ENCODE data around the gene ELAVL1.

The ELAVL1 gene

GRCh38 chr19:8000298-8001038, 5.0 kb downstream of the ELAVL1 start:
- no peak overlapping the region for H3K27ac Mint-ChIP-seq
- ATAC-seq (no peak), DNase-seq (no peak)
- no peaks in the 10 kb centered on the region for H3K27me3 Mint-ChIP-seq
- H3K4me1 Mint-ChIP-seq: peaks cover 67% of the 10 kb centered on the region
- no peaks in the 10 kb centered on the region for H3K9me3 Mint-ChIP-seq
- no peak overlapping the region for H3K4me3 Mint-ChIP-seq
- H3K36me3 Mint-ChIP-seq (ENCODE audit: low read depth): peaks cover 29% of the 10 kb centered on the region

GRCh38 chr19:7999376-7999775, 6.1 kb downstream of the ELAVL1 start:
- Mint-ChIP-seq H3K27ac (no peak overlapping the region), H3K4me1 (peaks cover 70% of the 10 kb centered on the region), H3K27me3 (no peaks in the 10 kb centered on the region), H3K4me3 (no peak overlapping the region), H3K9me3 (no peaks in the 10 kb centered on the region), H3K36me3 (ENCODE audit: low read depth) (peaks cover 27% of the 10 kb centered on the region)
- DNase-seq (no peak), ATAC-seq (no peak)

GRCh38 chr19:7997809-7998480, 7.5 kb downstream of the ELAVL1 start:
- H3K4me1 Mint-ChIP-seq: peaks cover 64% of the 10 kb centered on the region
- no peaks in the 10 kb centered on the region for H3K9me3 Mint-ChIP-seq
- no peak for DNase-seq
- no peak overlapping the region for H3K4me3 Mint-ChIP-seq
- ATAC-seq: no peak
- no peak overlapping the region for H3K27ac Mint-ChIP-seq
- H3K36me3 Mint-ChIP-seq (ENCODE audit: low read depth): peaks cover 27% of the 10 kb centered on the region
- H3K27me3 Mint-ChIP-seq: no peaks in the 10 kb centered on the region

GRCh38 chr19:7996883-7997282, 8.6 kb downstream of the ELAVL1 start:
- no peak overlapping the region for H3K27ac Mint-ChIP-seq
- H3K36me3 Mint-ChIP-seq (ENCODE audit: low read depth): peaks cover 21% of the 10 kb centered on the region
- DNase-seq: no peak
- no peak for ATAC-seq
- no peaks in the 10 kb centered on the region for H3K27me3 Mint-ChIP-seq
- no peaks in the 10 kb centered on the region for H3K9me3 Mint-ChIP-seq
- H3K4me3 Mint-ChIP-seq: no peak overlapping the region
- H3K4me1 Mint-ChIP-seq: peaks cover 54% of the 10 kb centered on the region

- peaks cover 44% of the 10 kb centered on the region for H3K4me1 Mint-ChIP-seq
- no peaks in the 10 kb centered on the region for H3K27me3 Mint-ChIP-seq
- ATAC-seq (no peak), DNase-seq (no peak)
- no peaks in the 10 kb centered on the region for H3K9me3 Mint-ChIP-seq
- H3K36me3 Mint-ChIP-seq (ENCODE audit: low read depth): peaks cover 22% of the 10 kb centered on the region
- no peak overlapping the region for H3K4me3 Mint-ChIP-seq
- H3K27ac Mint-ChIP-seq: no peak overlapping the region
These were observed 9.7 kb downstream of the ELAVL1 start for GRCh38 chr19:7995810-7996158.

GRCh38 chr19:7994928-7995809, 10.3 kb downstream of the ELAVL1 start:
- DNase-seq (no peak), ATAC-seq (no peak)
- H3K9me3 Mint-ChIP-seq: no peaks in the 10 kb centered on the region
- peaks cover 21% of the 10 kb centered on the region for H3K36me3 Mint-ChIP-seq (ENCODE audit: low read depth)
- no peak overlapping the region for H3K27ac Mint-ChIP-seq
- H3K4me1 Mint-ChIP-seq: peaks cover 40% of the 10 kb centered on the region
- no peak overlapping the region for H3K4me3 Mint-ChIP-seq
- H3K27me3 Mint-ChIP-seq: no peaks in the 10 kb centered on the region

- H3K9me3 Mint-ChIP-seq: no peaks in the 10 kb centered on the region
- H3K36me3 Mint-ChIP-seq (ENCODE audit: low read depth): peaks cover 23% of the 10 kb centered on the region
- no peak for ATAC-seq
- no peaks in the 10 kb centered on the region for H3K27me3 Mint-ChIP-seq
- no peak for DNase-seq
- H3K4me1 Mint-ChIP-seq: peaks cover 35% of the 10 kb centered on the region
- H3K27ac Mint-ChIP-seq: no peak overlapping the region
- H3K4me3 Mint-ChIP-seq: no peak overlapping the region
These were observed 11.3 kb downstream of the ELAVL1 start for GRCh38 chr19:7994114-7994513.

- Mint-ChIP-seq H3K4me1 (peaks cover 33% of the 10 kb centered on the region), H3K36me3 (ENCODE audit: low read depth) (peaks cover 26% of the 10 kb centered on the region), H3K4me3 (no peak overlapping the region), H3K27me3 (no peaks in the 10 kb centered on the region), H3K9me3 (no peaks in the 10 kb centered on the region), H3K27ac (no peak overlapping the region)
- ATAC-seq (no peak), DNase-seq (no peak)
These were observed 11.9 kb downstream of the ELAVL1 start for GRCh38 chr19:7993560-7993959.

- DNase-seq: no peak
- H3K27ac Mint-ChIP-seq: no peak overlapping the region
- peaks cover 28% of the 10 kb centered on the region for H3K4me1 Mint-ChIP-seq
These were observed 12.9 kb downstream of the ELAVL1 start for GRCh38 chr19:7992575-7992974.

GRCh38 chr19:7989071-7989575, 16.3 kb downstream of the ELAVL1 start:
- ATAC-seq (no peak), DNase-seq (no peak)
- H3K4me3 Mint-ChIP-seq: no peak overlapping the region
- peaks cover 33% of the 10 kb centered on the region for H3K36me3 Mint-ChIP-seq (ENCODE audit: low read depth)
- no peaks in the 10 kb centered on the region for H3K9me3 Mint-ChIP-seq
- peaks cover 4% of the 10 kb centered on the region for H3K4me1 Mint-ChIP-seq
- H3K27me3 Mint-ChIP-seq: no peaks in the 10 kb centered on the region
- no peak overlapping the region for H3K27ac Mint-ChIP-seq

More at GRCh38 chr19:7992575-7992974, 12.9 kb downstream of the ELAVL1 start:
- Mint-ChIP-seq H3K36me3 (ENCODE audit: low read depth) (peaks cover 31% of the 10 kb centered on the region), H3K27me3 (no peaks in the 10 kb centered on the region), H3K4me3 (no peak overlapping the region), H3K9me3 (no peaks in the 10 kb centered on the region)
- no peak for ATAC-seq

GRCh38 chr19:7988307-7988706, 17.1 kb downstream of the ELAVL1 start:
- Mint-ChIP-seq H3K27ac (peak overlapping the region; percentile 37), H3K4me1 (no peaks in the 10 kb centered on the region), H3K4me3 (no peak overlapping the region), H3K27me3 (no peaks in the 10 kb centered on the region), H3K36me3 (ENCODE audit: low read depth) (peaks cover 33% of the 10 kb centered on the region), H3K9me3 (no peaks in the 10 kb centered on the region)
- no peak for ATAC-seq
- no peak for DNase-seq

GRCh38 chr19:7987114-7987768, 18.2 kb downstream of the ELAVL1 start:
- H3K27me3 Mint-ChIP-seq: no peaks in the 10 kb centered on the region
- H3K36me3 Mint-ChIP-seq (ENCODE audit: low read depth): peaks cover 35% of the 10 kb centered on the region
- no peak overlapping the region for H3K27ac Mint-ChIP-seq
- DNase-seq (no peak), ATAC-seq (no peak)
- H3K9me3 Mint-ChIP-seq: no peaks in the 10 kb centered on the region
- H3K4me1 Mint-ChIP-seq: no peaks in the 10 kb centered on the region
- no peak overlapping the region for H3K4me3 Mint-ChIP-seq

GRCh38 chr19:7986321-7987113, 18.9 kb downstream of the ELAVL1 start:
- H3K4me1 Mint-ChIP-seq: no peaks in the 10 kb centered on the region
- H3K9me3 Mint-ChIP-seq: no peaks in the 10 kb centered on the region
- H3K27ac Mint-ChIP-seq: peak overlapping the region; percentile 19
- DNase-seq: no peak
- H3K36me3 Mint-ChIP-seq (ENCODE audit: low read depth): peaks cover 33% of the 10 kb centered on the region
- H3K4me3 Mint-ChIP-seq: no peak overlapping the region
- no peak for ATAC-seq
- H3K27me3 Mint-ChIP-seq: no peaks in the 10 kb centered on the region
